OCI-M1 (cell line): ENCODE results near the gene SSBP3.
A peak's percentile ranks its signal among the peaks of the same experiment; 100 is the strongest.
"Not testable (repeated sequence)": the region's sequence is repeated elsewhere in the genome, so short reads cannot be mapped to it uniquely, and the experiment has no call there.

Experiments used
- DNase-seq: peaks from one replicate; lab custom pipeline; 2025; lab: John Stamatoyannopoulos, UW

The SSBP3 gene

DNA sequence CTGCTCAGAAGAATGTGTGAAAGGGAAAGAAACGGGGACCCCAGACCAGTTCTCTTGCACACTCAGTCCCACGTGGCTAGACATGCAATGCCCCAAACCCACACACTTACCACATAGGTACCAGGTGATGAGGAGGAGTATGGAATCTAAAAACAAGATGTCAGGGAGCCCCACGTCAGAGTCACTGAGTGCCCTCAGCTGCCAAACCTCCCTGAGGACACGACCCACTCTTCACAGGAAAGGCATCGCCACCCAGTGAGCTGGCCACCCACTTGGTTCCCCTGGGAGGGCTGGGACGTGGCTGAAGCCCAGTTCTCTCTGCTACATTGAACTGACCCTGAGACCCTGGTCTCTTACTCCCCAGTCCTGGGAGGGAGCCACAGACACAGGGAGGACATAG, 164.8 kb downstream of the SSBP3 start:
- no peak for DNase-seq

DNA sequence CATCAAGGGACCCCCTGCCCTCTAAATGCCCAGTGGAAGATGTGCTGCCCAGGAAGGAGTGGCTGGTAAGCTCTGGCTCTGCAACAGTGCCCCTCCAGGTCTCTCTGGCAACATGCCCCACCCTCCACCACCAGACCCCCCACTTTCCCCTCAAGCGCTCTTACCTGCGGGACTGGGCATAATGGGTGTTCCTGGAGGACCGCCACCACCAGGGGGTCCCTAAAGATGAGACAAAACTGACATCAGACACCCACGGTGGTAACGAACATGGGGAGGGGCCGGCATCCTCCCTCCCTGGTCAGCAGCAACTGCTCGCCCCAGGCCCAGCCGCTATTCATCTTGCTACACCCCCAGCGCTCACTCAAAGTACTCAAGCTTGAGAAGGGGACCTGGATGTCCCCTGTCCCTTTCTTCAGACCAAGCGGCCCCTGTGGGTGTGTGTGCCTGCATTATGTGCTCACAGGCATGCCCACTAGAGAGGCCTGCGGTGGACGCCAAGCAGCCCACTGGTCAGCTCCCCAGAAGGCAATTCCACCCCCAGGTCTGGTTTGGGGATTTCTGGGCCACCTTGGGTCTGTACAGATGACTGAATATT, 165.4 kb downstream of the SSBP3 start:
- no peak for DNase-seq

DNA sequence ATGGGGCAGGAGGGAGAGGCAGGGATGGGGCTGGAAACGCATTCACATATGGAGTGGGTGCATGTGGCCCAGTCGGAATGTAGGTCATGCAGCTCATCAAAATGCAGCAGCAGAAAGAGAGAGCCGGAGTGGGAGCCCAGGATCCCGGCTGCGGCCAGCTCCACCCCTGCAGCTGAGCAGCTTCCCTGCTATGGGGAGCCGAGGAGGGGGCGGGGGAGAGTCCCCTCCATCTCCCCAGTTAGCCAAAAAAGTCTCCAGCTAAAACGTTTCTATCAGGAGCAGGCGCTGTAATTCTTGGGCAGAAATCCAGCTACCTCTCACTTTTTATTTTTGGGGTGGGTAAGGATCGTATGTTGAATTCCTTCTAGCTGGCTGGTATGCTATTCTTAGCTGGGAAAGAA, 166.6 kb downstream of the SSBP3 start:
- DNase-seq: no peak

DNA sequence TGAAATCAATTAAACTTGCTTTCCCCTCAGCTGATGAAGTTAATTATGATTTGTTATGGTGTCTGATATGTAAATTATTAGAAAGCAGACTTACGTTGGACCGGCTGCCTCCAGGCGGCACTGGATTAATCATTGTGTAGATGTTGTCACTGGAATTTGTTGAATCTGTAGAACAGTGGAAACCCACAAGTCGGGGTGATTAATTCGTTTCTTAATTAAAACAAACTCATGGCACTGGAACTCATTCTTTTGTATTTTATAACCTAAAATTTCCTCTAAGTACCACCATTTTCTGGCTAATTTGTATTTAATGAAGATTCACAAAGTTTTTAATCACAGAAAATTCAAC, 167.2 kb downstream of the SSBP3 start:
- DNase-seq: no peak

DNA sequence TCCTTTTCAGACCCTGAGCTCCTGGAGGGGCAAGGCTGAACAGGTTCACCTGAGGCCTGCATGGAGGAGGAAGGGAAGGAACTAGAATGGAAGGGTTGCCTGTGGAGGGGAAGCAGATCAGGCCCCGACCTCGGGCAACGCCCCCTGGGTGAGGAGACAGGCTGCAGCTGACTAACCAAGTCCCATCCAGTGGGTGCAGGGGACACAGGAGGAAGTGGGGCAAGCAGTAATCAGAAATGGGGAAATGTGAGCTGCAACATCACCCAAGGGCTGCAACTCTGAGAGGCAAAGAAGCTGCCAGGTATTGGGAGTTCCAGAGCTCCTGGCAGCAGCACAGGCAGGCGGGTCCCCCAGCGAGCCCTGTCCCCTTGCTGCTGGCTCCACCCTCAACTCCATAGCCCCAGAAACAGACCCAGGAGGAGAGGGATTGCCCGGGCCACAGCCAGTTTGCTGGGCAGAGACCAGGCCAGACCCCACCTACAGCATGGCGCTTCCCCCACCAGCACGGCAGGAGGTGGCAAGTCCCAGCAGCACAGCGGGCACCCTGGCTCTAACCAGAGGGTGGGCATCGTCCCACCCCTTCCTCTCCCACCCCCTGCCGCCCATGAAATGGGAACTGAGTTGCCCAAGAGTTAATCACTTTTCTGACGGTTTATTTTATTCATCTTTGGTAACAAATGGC, 167.7 kb downstream of the SSBP3 start:
- no peak for DNase-seq

DNA sequence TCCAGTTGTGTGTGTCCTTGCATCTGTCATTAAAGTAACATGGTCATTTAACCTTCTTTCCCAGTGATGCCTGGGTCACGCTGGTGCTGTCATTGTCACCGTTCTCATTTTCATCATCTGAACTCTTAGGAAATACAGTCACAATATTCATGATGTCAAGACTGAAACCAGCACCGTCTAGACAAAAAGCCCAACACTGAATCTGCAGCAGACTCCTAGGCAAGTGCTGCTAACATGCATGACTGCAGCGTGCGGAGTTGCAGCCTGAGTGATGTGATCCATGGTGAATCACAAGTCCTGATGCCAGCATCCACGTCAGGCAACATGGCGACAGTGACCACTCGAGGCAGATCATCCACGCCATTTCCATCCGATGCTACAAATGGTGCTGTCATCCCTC, 168.6 kb downstream of the SSBP3 start:
- DNase-seq: no peak

DNA sequence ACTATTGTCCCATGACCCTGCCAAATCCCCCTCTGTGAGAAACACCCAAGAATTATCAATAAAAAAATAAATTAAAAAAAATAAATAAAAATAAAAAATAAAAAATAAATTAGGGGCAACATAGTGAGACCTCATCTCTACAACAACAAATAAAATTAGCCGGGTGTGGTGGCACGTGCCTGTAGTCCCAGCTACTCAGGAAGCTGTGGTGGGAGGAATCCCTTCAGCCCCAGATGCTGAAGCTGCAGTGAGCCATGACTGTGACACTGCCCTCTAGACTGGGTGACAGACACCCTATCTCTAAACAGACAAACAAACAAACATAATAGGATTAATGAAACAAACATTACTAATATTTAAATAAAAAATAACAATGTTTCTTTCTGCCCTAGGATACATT, 171.9 kb downstream of the SSBP3 start:
- no peak for DNase-seq

DNA sequence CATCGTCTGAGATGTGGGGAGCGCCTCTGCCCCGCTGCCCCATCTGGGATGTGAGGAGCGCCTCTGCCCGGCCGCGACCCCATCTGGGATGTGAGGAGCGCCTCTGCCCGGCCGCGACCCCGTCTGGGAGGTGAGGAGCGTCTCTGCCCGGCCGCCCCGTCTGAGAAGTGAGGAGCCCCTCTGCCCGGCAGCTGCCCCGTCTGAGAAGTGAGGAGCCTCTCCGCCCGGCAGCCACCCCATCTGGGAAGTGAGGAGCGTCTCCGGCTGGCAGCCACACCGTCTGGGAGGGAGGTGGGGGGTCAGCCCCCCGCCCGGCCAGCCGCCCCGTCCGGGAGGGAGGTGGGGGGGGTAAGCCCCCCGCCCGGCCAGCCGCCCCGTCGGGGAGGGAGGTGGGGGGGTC, 173.0 kb downstream of the SSBP3 start:
- not testable (repeated sequence) for DNase-seq

DNA sequence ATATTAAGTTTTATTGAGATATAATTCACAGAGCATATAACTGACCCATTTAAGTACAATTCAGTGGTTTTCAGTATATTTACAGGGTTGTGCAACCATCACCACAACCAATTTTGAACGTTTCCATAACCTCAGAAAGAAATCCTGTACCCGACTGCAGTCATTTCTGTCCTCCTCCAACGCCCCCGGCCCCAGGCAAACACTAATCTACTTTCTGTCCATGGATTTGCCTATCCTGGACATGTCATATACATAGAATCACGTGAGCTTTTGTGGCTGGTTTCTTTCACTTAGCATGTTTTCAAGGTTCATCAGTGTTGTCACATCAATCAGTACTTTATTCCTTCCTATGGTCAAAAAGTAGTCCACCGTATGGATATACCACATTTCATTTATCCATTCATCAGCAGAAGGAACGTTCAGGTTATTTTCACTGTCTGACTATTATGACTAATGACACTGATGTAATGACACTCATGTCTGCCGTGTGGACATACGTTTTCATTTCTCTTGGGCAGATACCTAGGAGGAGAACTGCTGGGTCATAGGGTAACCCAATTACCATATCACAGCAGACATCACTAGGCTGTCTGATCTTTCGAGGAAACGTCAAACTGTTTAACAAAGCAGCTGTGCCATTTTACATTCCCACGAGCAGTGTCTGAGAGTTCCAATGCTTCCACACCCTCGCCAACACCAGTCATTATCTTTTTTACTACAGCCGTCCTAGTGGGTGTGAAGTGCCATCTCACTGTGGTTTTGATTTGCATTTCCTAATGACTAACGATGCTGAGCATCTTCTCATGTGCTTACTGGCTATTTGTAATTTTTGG, 175.5 kb downstream of the SSBP3 start:
- peak; percentile 77 for DNase-seq

DNA sequence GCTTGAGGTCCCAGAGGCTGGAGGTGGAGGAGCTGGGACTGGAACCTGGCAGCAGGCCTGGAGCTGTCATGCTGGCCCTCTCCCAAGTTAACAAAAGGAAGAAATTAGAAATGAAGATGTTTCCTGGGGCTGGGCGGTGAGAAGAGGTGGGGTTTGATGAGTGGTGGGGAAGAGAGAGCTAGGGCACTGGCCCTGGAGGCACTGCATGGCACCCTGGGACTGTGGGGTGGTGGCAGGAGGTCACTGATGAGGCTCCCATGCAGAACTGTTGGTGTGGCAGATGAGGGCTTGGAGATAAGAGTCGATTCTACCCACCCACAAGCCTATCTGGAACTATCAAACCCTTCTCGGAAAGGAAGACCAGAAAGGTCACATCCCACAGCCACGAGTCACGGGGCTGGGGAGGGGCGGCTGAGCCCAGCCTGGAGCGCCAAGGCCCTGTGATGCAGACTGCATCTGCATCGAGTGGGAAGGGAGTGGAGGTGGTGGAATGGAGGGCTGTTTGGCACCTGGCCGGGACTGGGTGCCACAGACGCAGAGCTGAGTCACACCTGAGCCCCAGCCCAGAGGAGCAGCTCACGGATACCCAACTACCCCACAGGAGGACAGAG, 176.8 kb downstream of the SSBP3 start:
- DNase-seq: peak; percentile 83

DNA sequence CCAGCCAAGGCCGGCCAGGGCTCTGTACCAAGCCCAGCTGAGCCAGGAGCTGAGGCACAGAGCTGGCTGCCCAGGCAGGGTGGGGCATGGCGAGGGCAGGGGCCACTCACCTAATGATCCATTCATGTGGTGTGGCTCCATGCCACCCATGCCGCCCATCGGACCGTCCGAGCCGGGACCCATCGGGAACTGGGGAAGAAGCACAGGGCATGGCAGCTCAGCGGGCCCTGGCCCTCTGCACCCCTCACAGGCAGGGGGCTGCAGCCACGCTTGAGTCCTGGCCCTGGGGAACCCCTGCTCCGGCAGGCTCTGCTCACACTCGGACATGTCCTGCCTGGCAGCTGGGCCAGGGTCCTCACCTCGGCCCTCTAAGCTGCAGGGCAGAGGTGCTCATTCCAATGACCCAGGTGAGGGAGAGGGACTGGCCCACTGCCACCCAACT, 177.5 kb downstream of the SSBP3 start:
- no peak for DNase-seq

DNA sequence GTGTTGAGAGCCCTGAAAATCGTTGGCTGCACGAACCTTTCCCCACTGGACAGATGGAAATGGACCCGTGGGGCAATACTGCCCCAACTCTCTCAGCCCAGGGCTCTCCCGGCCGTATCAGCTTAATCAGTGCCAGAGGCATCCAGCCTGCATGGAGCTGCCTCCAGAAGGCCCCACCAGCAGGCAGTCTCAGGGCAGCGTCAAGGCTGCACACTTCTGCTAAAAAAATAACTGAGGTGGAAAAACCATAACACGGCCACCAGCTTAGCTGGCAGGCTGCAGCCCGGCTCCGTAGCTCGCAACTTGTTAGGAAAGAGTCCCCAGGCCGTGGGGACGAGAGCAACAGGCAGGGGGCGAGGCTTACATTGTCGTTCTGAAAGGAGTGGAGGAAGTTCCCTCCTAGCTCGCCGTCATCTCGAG, 178.3 kb downstream of the SSBP3 start:
- DNase-seq: no peak

DNA sequence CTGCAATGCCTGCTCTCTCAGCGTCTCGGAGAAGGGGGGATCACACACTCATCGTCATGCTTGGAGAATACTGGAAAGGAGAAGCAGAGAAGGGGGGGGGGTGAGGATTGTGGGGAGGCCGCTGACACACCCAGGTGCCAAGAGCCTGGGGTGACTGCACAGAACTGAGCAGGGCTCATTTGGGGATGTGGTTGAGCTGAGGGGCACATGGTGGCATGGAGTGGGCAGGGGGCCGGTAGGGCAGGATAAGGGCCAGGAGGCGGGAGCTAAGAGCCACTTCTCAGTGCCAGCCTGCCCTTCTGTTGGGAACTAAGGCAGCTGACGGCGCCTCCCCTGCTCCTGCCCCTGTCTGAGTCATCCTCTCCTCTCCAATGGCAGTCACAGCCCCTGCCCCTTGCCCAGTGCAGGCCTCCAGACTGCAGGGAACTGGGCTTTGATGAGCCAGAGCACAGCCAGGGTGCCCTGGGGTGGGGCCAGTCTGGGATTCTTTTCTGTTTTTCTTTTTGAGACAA, 179.0 kb downstream of the SSBP3 start:
- DNase-seq: peak; percentile 8

DNA sequence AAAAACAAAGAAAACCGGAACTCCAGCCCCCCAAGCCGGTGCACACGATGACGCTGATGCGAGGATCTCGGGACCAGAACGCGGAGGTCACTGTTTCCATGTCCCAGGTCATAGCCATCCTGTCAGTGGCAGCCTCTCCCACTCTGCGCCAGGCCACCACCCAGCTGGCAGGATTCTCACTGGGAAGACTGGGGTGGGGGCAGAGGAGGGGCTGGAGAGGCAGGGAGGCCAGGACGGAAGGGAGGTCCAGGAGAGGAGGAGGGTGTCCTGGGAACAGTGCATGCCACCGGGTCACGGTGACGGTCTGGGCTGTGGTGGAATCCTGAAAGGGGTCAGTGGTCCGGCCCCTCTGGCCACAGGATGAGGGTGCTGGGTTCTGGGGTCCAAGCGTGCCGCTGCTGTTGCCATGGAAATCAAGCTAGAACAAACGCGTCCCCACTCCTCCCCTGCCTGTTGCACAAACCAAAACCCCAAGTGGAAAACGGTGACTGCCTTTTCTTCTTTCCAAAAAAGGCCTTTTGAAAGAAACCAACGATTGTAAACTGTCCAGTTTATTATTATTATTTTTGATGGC, 180.1 kb downstream of the SSBP3 start:
- no peak for DNase-seq

DNA sequence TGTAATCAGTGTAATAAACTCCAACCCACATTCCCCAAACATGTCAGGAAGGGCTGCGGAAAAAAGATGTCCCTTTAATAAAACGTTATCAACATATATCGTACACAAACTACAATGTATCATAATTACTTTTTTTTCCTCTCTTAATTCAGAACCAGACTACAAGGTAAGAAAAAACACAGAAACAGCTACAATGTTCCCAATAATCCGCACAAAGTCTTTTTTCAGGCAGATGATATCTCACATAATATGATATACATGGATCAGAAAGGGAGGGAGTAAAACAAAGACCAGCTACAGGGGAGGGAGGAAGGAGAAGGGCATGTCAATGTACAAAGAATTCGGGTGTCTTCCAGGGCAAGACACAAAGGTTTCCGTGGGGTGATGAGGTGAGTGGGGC, 180.8 kb downstream of the SSBP3 start:
- DNase-seq: no peak

DNA sequence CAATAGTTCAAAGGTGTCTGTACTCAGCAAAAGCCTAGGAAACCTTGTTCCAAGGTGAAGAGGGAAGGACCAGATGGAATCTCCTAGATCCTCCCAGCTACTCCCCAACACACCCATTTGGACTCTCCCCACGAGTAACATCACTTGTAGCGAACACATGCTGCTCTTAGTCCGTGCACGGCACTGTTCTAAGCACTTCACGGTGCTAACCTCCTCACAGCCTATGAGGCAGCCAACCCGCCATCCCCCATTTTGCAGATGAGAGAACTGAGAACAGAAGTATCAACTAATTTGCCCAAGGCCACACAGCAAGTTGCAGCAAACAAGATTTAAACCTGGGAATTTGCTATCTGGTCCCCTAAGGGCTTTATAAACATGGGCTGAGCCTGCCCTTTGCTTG, 182.0 kb downstream of the SSBP3 start:
- no peak for DNase-seq

DNA sequence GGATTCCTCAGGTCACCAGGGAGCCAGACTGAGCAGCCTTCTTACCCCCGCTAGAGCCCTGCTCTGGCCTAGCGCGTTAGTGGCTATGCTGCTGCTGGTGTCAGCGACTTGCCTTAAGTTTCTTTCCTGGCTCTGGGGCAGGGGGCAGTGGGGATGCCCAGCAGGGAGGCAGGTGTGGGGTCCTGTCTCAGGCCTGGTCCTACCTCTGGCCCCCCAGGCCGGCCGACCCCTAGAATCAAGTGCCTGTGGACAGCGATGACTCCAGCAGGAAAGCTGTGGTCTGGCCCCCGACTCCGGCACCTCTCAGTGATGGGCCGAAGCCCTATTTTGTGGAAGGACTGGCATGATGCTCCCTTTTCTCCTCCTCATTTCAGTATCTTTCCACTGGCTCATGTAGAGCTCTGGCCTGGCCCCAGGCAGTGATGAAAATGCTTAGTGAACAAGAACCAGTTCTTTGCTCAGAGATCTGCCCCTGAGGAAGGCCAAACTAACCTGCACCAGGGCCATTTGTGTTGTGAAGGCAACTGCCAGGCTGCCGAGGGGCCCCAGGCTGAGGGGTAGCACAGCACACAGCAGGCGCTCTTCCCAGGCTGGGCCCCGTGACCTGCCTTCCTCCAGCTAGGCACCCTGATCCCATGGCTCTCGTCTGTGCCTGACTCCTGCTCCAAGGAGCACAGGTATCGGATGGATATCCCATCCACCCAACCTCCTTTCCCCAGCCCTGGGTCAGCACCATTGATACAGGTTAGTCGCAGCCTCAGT, 182.6 kb downstream of the SSBP3 start:
- DNase-seq: no peak

DNA sequence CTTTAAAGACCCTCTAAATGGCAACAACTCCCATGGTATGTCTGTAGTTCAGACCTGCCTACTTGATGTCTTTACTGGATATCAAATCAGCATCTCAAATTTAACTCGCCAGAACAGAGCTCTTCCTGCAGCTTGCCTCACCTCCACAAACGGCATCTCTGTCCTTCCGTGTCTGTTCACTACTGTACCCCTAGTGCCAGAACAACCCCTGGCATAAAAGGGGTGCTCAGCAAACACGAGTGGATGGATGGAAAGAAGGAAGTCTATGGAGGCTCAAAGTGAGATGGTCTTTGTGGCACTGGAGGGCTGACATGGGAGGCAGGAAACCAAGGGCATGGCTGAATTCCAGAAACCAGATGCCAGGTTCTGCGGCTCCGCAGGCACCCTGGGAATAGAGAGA, 183.5 kb downstream of the SSBP3 start:
- no peak for DNase-seq

DNA sequence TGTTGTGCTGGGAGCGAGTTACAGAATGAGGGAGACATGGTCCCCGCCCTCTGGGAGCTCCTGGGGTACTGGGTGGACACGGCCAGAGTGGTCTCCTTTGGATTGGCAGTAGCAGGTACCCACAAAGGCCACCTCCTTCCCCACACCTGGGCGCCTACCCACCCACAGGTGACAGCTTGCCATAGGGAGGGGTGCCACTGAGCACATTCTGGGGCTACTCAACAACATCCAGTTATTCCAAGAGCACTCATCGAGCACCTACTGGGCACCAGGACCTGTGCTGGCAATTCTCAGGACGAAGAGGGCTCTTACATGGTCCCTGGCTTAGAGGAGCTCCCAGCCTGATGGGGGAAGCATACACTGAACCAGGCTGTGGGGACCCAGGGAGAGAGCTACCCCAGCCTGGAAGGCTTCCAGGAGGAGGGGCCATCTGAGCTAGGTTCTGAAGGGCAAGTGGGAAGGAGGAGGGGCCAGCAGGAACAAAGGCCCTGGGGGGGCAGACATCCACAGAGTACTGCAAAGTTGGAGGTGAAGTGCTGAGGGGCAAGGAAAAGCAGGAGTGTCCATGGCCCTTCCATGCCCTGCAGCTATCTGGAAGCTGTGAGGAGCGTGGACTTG, 184.2 kb downstream of the SSBP3 start:
- DNase-seq: no peak

DNA sequence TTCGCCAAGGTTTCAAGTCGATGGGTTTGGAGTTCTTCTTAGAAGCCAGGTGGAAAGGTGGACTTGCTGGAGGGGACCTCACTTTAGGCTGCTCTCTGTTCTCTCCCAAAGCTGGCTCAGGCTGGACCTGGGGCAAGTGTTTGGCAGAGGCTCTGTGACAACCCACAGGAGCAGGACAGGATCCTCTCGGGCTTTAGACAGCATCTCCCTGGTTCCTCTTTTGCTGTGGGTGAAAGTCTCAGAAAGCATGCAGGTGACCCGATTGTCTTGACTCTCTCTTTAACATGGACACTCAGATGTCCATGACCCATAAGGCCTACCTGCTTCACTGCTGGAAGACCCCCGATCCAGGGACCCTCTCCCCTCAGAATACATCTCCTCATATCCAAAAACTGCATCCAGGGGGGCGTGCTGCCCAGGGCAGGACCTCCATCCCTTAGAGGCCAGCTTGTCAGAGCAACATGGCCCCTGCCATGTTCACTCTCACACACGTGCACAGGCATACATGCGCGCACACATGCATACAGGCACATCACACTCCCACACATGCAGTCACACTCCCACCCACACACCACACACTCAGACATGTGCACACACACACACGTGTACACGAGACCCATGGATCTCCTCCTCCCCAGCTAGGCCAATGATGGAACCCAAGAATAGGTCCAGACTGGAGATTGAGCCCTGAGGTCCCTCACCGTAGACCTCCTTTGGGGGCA, 184.9 kb downstream of the SSBP3 start:
- DNase-seq: no peak
